Smooth muscle cell of the brain vasculature (primary cell): ENCODE results near the gene GBA2.

ENCODE experiments used
- DNase-seq: peaks from one replicate; pipeline ENCODE4 v3.0.0-alpha.2; 2012; ENCODE audit warnings: low read depth, low spot score

Gene GBA2

DNA sequence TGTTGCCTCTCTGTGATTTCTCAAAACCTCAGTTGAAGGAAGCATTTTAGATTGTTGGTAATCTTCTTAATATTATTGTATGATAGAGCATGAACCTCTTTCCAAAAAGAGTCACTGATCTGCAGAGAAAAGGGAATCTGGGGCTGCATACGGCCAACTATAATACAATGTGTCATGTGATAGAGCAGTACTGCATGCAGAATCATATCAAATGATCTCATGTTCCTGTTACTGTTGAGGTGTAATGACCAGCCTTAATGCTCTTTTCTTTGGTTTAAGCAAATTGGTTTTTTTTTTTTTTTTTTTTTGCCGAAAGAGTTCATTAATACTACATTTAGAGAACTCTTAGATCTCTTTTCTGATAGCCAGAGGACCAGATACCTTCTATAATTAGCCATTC is 18.0 kb upstream of the GBA2 start:
- DNase-seq, result no peak

DNA sequence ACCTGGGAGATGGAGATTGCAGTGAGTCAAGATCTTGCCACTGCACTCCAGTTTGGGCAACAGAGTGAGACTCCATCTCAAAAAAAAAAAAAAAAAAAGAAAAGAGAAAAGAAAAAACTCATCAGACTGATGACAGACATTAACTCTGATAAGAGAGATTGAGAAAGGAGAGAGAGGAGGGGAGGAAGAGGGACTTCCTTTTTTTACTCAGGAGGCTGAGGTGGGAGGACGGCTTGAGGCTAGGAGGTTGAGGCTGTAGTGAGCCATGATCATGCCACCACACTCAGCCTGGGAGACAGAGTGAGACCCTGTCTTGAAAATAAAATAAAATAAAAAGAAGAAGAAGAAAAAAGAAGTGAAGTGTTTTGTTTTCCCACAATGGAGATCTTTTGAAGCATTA is 14.8 kb upstream of the GBA2 start:
- DNase-seq, result no peak

DNA sequence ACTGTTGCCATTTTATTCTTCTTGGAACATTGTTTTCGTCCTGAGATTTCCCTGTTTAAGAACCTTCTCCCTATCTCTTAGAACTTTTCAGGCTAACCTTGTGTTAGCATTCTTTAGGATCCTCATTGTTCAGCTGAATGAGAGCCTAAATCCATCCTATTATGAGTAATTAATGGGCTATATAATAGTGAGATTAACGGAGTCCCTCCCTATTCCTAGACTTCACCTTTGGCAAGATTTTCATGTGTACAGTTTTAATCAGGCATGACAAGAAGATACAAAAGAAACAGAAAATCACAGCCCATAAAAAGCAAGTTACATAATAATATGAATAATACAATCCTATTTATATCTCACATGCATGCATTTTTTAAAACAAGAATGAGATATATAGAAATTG is 14.2 kb upstream of the GBA2 start:
- no peak for DNase-seq

DNA sequence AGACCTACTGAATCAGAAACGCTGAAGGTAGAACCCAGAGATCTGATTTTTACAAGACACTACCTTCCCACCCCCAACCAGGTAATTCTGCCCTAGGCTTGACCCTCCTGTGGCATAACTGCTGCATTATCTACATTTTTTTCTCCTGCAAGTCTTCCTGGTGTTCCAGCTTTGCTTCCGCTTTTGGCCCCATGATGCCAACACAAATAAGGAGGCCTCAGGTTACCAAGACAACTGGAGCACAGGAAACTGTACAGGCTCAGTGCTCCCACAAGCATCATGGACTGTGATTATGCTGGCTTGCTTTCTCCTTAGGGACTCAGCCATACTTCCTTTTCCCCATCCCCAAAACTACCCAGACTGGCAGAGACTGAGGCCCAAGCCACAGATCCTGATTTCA is 11.6 kb upstream of the GBA2 start:
- DNase-seq, result no peak

DNA sequence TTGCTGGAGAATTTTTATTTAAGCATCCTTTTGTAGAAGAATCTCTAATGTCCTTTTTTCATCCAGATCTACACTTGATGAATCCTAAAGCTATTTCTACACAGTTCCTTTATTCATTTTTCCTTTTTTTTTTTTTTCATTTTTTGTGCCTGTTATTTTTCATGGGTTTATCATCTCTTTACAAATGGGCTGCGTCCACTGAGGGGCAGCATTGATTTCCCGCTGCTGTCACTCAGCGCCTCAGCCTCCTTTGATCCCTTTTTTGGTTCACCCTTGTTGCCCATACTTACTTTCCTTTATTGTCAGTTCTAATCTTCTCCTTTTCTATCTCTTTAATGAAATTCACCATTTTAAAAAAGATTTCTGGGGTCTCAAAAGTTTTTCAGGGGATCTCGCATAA is 10.8 kb upstream of the GBA2 start:
- DNase-seq, result no peak

GRCh38 chr9:35758475-35759050 is 9.5 kb upstream of the GBA2 start:
- DNase-seq, result no peak

DNA sequence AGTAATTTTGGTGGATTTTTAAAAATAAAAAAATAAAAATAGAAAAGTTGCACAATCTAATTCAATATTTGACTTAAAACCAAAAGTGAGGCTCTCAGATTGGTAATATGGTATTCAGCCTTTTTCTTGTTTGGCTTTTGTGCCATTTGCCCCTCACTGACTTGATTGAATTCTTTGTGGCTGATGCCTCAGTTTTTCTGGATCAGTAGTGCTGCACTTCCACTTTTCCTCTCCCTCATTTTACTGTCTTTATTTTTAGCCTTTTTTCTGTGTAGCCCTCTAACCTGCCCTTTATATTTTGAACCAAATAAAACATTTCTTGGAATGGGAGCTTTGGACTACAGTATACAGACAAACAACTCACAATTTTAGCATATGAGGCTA is 8.9 kb upstream of the GBA2 start:
- DNase-seq, result no peak

- no peak for DNase-seq
These were observed 8.3 kb upstream of the GBA2 start for GRCh38 chr9:35757226-35757891.

DNA sequence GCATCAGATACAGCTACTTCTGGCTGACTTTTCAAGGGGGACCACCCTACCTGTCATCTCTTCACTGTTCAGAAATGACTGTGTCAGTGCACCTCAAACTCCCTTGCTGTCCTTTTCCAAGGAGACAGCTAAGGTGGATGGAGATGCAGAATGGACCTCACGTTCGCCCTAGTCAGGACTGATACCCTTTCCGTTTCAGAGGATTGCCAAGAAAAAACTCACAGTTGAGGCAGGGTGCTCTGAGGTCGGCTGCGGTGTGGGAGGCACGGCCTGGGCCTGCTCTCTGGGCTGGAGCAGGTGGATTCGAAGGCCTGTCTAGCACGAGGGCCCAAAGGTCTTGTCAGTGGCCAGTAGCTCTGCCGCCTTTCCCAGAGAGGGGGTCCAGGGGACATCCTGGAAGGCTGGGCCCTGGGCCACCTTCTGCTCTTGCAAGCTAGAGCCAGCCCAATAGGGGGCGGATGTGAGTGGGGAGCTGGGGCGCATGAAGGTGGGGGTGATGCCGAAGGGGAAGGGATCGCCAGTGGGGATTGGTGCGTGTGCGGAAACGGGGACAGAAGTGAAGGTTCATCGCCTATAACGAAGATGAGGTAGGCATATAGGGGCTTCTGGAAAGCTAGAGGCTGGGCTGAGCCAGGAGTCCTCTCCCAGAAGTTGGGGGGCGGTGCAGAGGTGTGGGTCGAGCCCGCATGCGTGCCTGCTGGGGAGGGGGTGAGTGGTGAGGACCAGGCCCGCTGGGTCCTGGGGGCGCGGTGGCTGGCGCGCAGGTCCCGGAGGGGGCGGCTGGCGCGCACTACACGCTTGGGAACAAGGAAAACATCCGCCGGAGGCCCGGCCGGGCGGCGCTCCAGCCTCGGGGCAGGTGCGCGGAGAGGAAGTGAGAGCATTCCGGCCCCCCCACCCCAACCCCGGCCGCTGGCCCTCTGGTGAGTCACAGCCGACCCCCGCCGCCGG is 7.5 kb upstream of the GBA2 start:
- no peak for DNase-seq

GRCh38 chr9:35755071-35755470 is 6.0 kb upstream of the GBA2 start:
- DNase-seq, result no peak

- no peak for DNase-seq
These were observed 5.2 kb upstream of the GBA2 start, which contains the start of gene MSMP for GRCh38 chr9:35754264-35754663. Gene MSMP (minus strand): TSS chr9:35754276. CDS start chr9:35754129, 147 bp downstream.

DNA sequence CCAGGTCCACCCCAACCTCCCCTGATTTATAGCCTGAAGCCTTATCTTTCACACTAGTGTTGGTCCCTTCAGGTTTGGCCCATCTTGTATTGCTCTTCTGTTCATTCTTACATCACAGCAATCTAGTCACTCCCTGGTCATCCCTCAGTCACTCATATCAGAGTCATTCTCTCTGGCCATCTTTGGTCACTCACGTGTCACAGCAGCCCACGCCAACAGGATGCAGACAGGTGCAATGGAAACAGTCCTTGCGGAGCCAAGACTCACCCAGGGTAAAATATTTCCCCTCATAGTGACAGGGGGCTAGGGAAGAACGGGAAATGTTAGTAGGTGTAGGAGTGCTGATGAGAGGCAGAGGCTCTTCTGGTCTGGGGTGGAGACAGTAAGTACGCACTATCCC is 4.4 kb upstream of the GBA2 start:
- no peak for DNase-seq

DNA sequence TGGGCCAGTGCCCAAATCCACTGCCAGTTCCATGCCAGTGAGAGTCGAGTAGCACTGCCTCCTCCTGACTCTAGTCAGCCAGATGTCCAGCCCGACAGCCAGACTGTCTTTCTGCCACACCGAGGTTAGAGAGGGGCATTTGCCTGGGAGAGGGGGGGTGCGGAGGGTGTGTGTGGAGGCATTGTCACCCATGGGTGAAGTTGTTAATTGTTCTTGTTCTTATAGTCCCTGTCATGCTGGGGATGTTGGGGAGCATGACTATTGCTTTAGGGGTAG is 1.2 kb upstream of the GBA2 start:
- DNase-seq, result no peak

DNA sequence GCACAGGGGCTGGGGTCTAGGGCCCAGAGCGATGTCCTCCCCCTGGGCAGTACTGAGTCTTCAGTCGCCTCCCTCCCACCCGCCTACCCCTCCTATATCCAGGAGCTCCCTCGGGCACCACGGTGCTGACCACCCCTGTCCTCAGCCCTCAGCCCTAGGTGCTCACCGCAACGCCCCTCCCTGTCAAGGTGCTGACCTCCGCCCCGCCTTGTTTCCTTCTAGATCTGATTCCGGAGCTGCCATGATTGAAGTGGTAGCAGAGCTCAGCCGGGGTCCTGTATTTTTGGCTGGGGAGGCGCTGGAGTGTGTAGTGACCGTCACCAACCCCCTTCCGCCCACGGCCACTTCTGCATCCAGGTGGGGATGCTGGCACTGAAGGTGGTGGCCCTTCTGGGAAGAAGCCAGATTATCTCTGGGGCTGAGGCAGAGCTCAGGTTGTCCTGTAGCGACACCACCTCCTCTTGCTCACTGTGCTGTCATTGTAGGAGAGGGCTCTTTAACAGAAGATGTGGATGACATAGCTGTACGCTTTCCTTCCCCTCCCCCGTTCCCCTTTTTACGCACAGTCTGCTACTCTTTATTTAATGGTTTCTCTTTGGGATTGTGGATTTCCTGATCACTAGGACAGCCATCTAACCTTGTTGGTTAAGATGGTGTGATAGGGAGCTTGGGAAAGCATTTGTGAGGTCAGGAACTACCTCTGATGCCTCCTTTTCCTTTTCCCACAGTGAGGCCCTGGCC is 657 bp upstream of the GBA2 start:
- no peak for DNase-seq

DNA sequence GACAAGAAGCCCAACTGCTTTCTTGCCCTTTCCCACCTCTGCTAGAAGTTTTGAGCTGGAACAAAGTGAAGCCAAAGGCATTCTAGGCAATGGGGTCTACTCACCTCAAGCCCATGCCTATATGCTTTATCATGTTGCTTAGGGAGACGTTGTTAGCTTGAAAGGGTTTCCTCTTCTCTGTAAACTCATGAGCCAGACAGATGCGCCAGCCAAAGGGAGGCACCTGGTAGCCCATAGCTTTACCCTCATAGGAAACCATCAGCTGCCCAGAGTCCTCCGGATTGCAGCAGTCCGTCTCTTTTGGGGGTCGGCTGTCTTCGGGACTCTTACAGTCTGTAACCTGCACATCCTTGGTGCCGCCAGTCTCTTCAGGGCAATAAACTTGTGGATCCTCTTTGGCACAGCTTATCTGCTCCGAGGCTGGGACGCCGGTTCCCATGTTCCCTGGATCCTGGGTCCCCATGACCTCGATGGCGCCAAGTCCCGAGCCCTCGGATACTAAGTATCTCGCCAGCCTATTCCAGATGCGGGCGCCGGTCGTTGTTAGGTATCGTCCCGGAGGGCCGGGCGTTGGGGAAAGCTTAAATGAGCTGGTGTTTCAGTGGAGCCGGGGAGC is 678 bp downstream of the GBA2 start:
- DNase-seq, result no peak

- DNase-seq, result no peak
These were observed 2.4 kb downstream of the GBA2 start for GRCh38 chr9:35746583-35746982.

DNA sequence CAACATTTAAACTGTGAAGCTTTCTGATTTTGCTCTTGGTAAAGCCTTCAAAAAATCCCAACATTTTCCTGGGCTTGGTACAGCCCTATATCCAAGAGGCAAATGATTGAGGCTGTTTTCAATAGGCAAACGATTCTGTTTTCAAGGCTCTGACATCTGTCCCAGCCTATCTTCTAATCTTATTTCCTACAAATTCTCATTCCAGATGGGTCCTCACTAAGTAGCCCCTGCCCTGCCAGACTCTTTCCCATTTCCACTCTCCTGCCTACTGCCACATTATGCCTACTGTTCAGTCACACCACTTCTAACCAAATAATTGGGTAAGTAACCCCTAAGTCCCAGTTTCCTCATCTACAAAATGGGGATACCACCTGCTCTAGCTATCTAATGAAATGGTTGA is 3.5 kb downstream of the GBA2 start:
- DNase-seq, result no peak

GRCh38 chr9:35743880-35744518 is 5.0 kb downstream of the GBA2 start:
- DNase-seq, result no peak

GRCh38 chr9:35743452-35743851 is 5.6 kb downstream of the GBA2 start:
- no peak for DNase-seq

DNA sequence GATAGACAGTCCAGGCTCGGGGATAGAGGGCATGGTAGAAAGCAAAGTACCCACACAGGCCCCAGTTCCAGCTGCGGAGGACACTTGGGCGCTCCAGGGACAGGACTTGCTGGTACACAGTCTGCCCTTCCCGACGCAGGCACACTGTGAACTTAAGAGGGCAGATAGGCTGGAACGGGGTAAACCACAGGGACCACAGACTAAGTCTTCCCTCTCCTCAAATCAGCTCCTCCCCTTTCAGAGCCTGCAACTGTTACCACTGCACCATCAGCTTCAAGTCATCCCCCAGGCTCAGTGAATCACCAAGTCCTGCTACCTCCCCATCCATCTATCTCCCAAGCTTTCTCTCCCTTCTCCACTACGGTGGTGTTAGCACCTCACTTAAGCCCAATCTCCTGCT is 7.3 kb downstream of the GBA2 start:
- no peak for DNase-seq

DNA sequence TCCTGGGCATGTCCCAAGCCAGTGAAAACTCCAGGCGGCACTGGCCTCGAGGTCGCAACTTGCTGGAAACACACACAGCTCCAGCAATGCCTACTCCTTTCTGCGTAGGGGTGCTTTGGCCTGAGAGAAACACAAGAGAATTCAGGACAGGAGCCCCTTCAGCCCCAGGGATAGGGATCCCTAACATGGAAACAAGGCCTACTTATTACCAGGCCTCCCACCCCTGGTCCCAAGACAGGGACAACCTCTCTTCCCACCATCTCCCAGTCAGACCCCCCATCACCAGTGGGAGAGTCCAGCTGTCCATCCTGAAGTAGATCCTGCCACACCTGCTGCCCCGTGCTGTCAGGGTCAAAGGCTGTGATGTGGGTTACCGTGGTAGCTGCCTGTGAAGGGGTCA is 8.8 kb downstream of the GBA2 start:
- no peak for DNase-seq
